ENCODE measurements around the gene CACNG5. TPM values are rescaled to one million over a fixed set of nuclear protein-coding genes. Genes with fewer than 3 reads are reported as not detected.

CACNG5 gene
- total RNA-seq, 1 experiment from 2014 or later = 0.21 TPM

GRCh38 chr17:66893382-66893781, 58.5 kb downstream of the CACNG5 start:
- intact Hi-C loops (cut with micrococcal nuclease; ENCODE audit: unreplicated experiment) (no loop called here), in situ Hi-C loops (cut with HindIII; ENCODE audit: low pct_unique_long_range_greater_than_20kb, low sequenced_read_pairs) (no loop called here)
- BruUV-seq (replicated peaks) = no TSS peak
- TF ChIP-seq REST (IDR thresholded peaks at IDR 0.05; ENCODE audit: insufficient read depth in 1 of 2, low read depth in 2 of 2, low read length in 1 of 2) = no peak
- no peak for TF ChIP-seq POLR2AphosphoS5 (IDR thresholded peaks at IDR 0.05; ENCODE audit: low read depth, low read length)
- TF ChIP-seq SIN3A (IDR thresholded peaks at IDR 0.05; ENCODE audit: borderline replicate concordance, insufficient read depth, low read depth, low read length) = no peak
- TF ChIP-seq CTCF (IDR thresholded peaks at IDR 0.05) = no peak
- TF ChIP-seq TCF7L2 (IDR thresholded peaks at IDR 0.05; ENCODE audit: low read depth, low read length) = no peak
- Histone ChIP-seq H3K9me3 (ENCODE audit: control insufficient read depth, insufficient read depth, low read depth, low read length) (no peaks in the 10 kb centered on the region), H3K4me3 (ENCODE audit: low read depth in 2 of 2, low read length in 2 of 2) (no peak overlapping the region), H3K36me3 (ENCODE audit: control insufficient read depth, insufficient read depth, low read length) (no peaks in the 10 kb centered on the region), H3K27ac (ENCODE audit: low read length) (no peak overlapping the region), H3K27me3 (ENCODE audit: control insufficient read depth, insufficient read depth, low read length) (no peaks in the 10 kb centered on the region), H3K4me1 (ENCODE audit: control insufficient read depth, insufficient read depth, low read length) (no peaks in the 10 kb centered on the region)
- DNase-seq (ENCODE audit: low read depth, low spot score) (no peak), ATAC-seq (no peak)
- ChIA-PET POLR2A (interaction anchor here (0.6 kb wide), 1 partner anchor 178 kb away, joined by 3 read pairs; no protein-coding TSS in a partner anchor), CTCF (no interaction called here)

GRCh38 chr17:66893863-66894262, 58.9 kb downstream of the CACNG5 start:
- H3K36me3 ChIP-seq (ENCODE audit: control insufficient read depth, insufficient read depth, low read length) = no peaks in the 10 kb centered on the region
- ATAC-seq (no peak), DNase-seq (ENCODE audit: low read depth, low spot score) (no peak)
- in situ Hi-C loops (cut with HindIII; ENCODE audit: low pct_unique_long_range_greater_than_20kb, low sequenced_read_pairs) = no loop called here
- no peaks in the 10 kb centered on the region for H3K27me3 ChIP-seq (ENCODE audit: control insufficient read depth, insufficient read depth, low read length)
- no peaks in the 10 kb centered on the region for H3K4me1 ChIP-seq (ENCODE audit: control insufficient read depth, insufficient read depth, low read length)
- TF ChIP-seq POLR2AphosphoS5 (IDR thresholded peaks at IDR 0.05; ENCODE audit: low read depth, low read length) (no peak), SIN3A (IDR thresholded peaks at IDR 0.05; ENCODE audit: borderline replicate concordance, insufficient read depth, low read depth, low read length) (no peak), CTCF (IDR thresholded peaks at IDR 0.05) (no peak), REST (IDR thresholded peaks at IDR 0.05; ENCODE audit: insufficient read depth in 1 of 2, low read depth in 2 of 2, low read length in 1 of 2) (no peak), TCF7L2 (IDR thresholded peaks at IDR 0.05; ENCODE audit: low read depth, low read length) (no peak)
- no TSS peak for BruUV-seq (replicated peaks)
- H3K4me3 ChIP-seq (ENCODE audit: low read depth in 2 of 2, low read length in 2 of 2) = no peak overlapping the region
- intact Hi-C loops (cut with micrococcal nuclease; ENCODE audit: unreplicated experiment) = no loop called here
- ChIA-PET POLR2A (no interaction called here), CTCF (no interaction called here)
- H3K9me3 ChIP-seq (ENCODE audit: control insufficient read depth, insufficient read depth, low read depth, low read length) = no peaks in the 10 kb centered on the region
- no peak overlapping the region for H3K27ac ChIP-seq (ENCODE audit: low read length)

Measured in Panc1 (cell line).